ENCODE measurements around the gene GNAI2.

DNA sequence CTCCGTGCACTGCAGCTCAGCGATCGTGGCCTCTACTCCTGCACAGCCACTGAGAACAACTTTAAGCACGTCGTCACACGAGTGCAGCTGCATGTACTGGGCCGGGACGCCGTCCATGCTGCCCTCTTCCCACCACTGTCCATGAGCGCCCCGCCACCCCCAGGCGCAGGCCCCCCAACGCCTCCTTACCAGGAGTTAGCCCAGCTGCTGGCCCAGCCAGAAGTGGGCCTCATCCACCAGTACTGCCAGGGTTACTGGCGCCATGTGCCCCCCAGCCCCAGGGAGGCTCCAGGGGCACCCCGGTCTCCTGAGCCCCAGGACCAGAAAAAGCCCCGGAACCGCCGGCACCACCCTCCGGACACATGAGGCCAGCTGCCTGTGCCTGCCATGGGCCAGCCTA, 48.3 kb upstream of the GNAI2 start:
- no peak for TF ChIP-seq ZC3H10 (CRISPR knock-in tag; IDR thresholded peaks at IDR 0.05)
- TF ChIP-seq, protein P1, sequence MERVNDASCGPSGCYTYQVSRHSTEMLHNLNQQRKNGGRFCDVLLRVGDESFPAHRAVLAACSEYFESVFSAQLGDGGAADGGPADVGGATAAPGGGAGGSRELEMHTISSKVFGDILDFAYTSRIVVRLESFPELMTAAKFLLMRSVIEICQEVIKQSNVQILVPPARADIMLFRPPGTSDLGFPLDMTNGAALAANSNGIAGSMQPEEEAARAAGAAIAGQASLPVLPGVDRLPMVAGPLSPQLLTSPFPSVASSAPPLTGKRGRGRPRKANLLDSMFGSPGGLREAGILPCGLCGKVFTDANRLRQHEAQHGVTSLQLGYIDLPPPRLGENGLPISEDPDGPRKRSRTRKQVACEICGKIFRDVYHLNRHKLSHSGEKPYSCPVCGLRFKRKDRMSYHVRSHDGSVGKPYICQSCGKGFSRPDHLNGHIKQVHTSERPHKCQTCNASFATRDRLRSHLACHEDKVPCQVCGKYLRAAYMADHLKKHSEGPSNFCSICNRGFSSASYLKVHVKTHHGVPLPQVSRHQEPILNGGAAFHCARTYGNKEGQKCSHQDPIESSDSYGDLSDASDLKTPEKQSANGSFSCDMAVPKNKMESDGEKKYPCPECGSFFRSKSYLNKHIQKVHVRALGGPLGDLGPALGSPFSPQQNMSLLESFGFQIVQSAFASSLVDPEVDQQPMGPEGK (CRISPR knock-in tag; IDR thresholded peaks at IDR 0.05; ENCODE audit: borderline replicate concordance): no peak
- no peak for TF ChIP-seq ARNTL (CRISPR knock-in tag; IDR thresholded peaks at IDR 0.05; ENCODE audit: borderline replicate concordance, low read depth)
- no peak for TF ChIP-seq ZFP30 (CRISPR knock-in tag; IDR thresholded peaks at IDR 0.05)
- TF ChIP-seq ESRRG (CRISPR knock-in tag; IDR thresholded peaks at IDR 0.05): no peak
- TF ChIP-seq SNAI2 (CRISPR knock-in tag; IDR thresholded peaks at IDR 0.05): no peak
- no peak for TF ChIP-seq OSR1 (CRISPR knock-in tag; IDR thresholded peaks at IDR 0.05)
- no peak for TF ChIP-seq ZNF8 (CRISPR knock-in tag; IDR thresholded peaks at IDR 0.05)
- TF ChIP-seq, protein P2, sequence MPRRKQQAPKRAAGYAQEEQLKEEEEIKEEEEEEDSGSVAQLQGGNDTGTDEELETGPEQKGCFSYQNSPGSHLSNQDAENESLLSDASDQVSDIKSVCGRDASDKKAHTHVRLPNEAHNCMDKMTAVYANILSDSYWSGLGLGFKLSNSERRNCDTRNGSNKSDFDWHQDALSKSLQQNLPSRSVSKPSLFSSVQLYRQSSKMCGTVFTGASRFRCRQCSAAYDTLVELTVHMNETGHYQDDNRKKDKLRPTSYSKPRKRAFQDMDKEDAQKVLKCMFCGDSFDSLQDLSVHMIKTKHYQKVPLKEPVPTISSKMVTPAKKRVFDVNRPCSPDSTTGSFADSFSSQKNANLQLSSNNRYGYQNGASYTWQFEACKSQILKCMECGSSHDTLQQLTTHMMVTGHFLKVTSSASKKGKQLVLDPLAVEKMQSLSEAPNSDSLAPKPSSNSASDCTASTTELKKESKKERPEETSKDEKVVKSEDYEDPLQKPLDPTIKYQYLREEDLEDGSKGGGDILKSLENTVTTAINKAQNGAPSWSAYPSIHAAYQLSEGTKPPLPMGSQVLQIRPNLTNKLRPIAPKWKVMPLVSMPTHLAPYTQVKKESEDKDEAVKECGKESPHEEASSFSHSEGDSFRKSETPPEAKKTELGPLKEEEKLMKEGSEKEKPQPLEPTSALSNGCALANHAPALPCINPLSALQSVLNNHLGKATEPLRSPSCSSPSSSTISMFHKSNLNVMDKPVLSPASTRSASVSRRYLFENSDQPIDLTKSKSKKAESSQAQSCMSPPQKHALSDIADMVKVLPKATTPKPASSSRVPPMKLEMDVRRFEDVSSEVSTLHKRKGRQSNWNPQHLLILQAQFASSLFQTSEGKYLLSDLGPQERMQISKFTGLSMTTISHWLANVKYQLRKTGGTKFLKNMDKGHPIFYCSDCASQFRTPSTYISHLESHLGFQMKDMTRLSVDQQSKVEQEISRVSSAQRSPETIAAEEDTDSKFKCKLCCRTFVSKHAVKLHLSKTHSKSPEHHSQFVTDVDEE (CRISPR knock-in tag; IDR thresholded peaks at IDR 0.05): no peak
- no peak for TF ChIP-seq ZFP3 (CRISPR knock-in tag; IDR thresholded peaks at IDR 0.05)
- no peak for TF ChIP-seq RARB (CRISPR knock-in tag; IDR thresholded peaks at IDR 0.05)

All from SK-N-SH treated with all-trans-retinoic acid at 6 μM for 48 hours (cell line).